HepG2 (cell line): ENCODE data around the gene C1orf115.

Source experiments
- CHD4 ChIP-seq: fragments of 200-600 bp; sonication (generic); IDR thresholded peaks from 2 replicates; pipeline ENCODE4 v1.7.0; 2017; ENCODE audit warnings: mild to moderate bottlenecking, low read length, borderline replicate concordance
- CTCF ChIP-seq: sonication (generic); formaldehyde crosslinking; IDR thresholded peaks from 2 replicates; pipeline ENCODE4 v1.5.0; 2020; ENCODE audit warnings: mild to moderate bottlenecking, missing genetic modification reagents, moderate library complexity
- ELF1 ChIP-seq: sonication (generic); formaldehyde crosslinking; IDR thresholded peaks from 2 replicates; pipeline ENCODE4 v1.4.0; 2020; ENCODE audit warnings: missing genetic modification reagents
- EZH2 ChIP-seq: conservative IDR thresholded peaks from 2 replicates; pipeline ENCODE4 v1.6.1; 2012; ENCODE audit warnings: mild to moderate bottlenecking, low read depth, low read length, moderate library complexity
- FOXP4 ChIP-seq: sonication (generic); formaldehyde crosslinking; IDR thresholded peaks from 2 replicates; pipeline ENCODE4 v1.4.0; 2020; ENCODE audit warnings: missing genetic modification reagents
- KLF11 ChIP-seq: IDR thresholded peaks from 2 replicates; pipeline ENCODE4 v1.6.1; 2016; ENCODE audit warnings: missing compliant biosample characterization
- KLF16 ChIP-seq, 2 experiments: sonication (generic) in 1 of 2; formaldehyde crosslinking in 1 of 2; IDR thresholded peaks; 2 replicates each; pipeline versions ENCODE4 v1.6.1 to v1.8.0; 2016 to 2023; ENCODE audit warnings: missing genetic modification reagents in 2 of 2, missing compliant biosample characterization in 1 of 2
- MLLT10 ChIP-seq: sonication (generic); formaldehyde crosslinking; IDR thresholded peaks from 2 replicates; pipeline ENCODE4 v1.4.0; 2020; ENCODE audit warnings: missing genetic modification reagents
- MYPOP ChIP-seq: sonication (generic); formaldehyde crosslinking; IDR thresholded peaks from 2 replicates; pipeline ENCODE4 v1.8.1; 2023; ENCODE audit warnings: mild to moderate bottlenecking, moderate library complexity, missing genetic modification reagents
- ZNF629 ChIP-seq: sonication (generic); formaldehyde crosslinking; conservative IDR thresholded peaks from 2 replicates; pipeline ENCODE4 v1.5.0; 2020; ENCODE audit warnings: missing genetic modification reagents

GRCh38 chr1:220741349-220741748 lies 51.2 kb downstream of the C1orf115 start:
- TF ChIP-seq EZH2 (no peak), CTCF (CRISPR knock-in tag) (no peak), ZNF629 (no peak), MLLT10 (no peak), ELF1 (no peak), KLF11 (CRISPR knock-in tag) (no peak), CHD4 (no peak), FOXP4 (CRISPR knock-in tag) (no peak), KLF16 (CRISPR knock-in tag; IDR thresholded peaks at IDR 0.05) (no peak), MYPOP (CRISPR knock-in tag) (no peak)
